Measurements from ENCODE around the gene QRICH1. TPM values are rescaled to one million over a fixed set of nuclear protein-coding genes. Genes with fewer than 3 reads are reported as not detected.
A peak's percentile ranks its signal among the peaks of the same experiment; 100 is the strongest.

The QRICH1 gene
- total RNA-seq, 4 donors from 2014 or later = 69.0 to 140 (median 104) TPM

GRCh38 chr3:49025005-49025792, 68.7 kb downstream of the QRICH1 start:
- Histone ChIP-seq H3K9me3 (no peaks in the 10 kb centered on the region), H3K36me3 (no peaks in the 10 kb centered on the region), H3K4me1 (peaks cover 5% of the 10 kb centered on the region in 2 donors), H3K27ac (no peak overlapping the region), H3K4me3 (no peak overlapping the region), H3K27me3 (no peaks in the 10 kb centered on the region)
- intact Hi-C loops (cut with DNase I; ENCODE audit: low total_unique reads) = no loop called here
- no peak for DNase-seq
- TF ChIP-seq CTCF (IDR thresholded peaks at IDR 0.05) (no peak), POLR2A (IDR thresholded peaks at IDR 0.05) (no peak)

DNA sequence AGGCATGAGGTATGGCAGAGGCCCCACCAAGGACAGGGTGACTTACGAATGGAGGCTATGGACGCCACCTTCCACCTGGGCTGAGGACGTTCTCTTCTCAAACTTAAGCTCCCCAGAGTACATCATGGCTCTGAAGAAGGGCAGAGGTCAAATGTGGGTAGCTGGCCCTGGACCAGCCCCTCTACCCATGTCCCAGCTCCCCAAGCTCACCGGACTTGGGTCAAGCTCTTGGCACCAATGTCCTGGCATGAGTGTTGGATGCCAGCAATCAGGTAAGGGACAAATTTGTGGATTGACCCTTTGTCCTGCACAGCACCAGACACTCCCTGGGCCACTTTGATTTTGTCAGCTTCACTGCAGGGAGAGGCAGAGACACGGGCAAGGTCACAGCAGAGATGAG, 69.4 kb downstream of the QRICH1 start:
- Histone ChIP-seq H3K36me3 (no peaks in the 10 kb centered on the region), H3K4me3 (no peak overlapping the region), H3K27ac (no peak overlapping the region), H3K27me3 (no peaks in the 10 kb centered on the region), H3K9me3 (no peaks in the 10 kb centered on the region), H3K4me1 (peaks cover 5% of the 10 kb centered on the region in 2 donors)
- intact Hi-C loops (cut with DNase I; ENCODE audit: low total_unique reads) = no loop called here
- DNase-seq = no peak
- TF ChIP-seq POLR2A (IDR thresholded peaks at IDR 0.05) = no peak
- TF ChIP-seq CTCF (IDR thresholded peaks at IDR 0.05) = no peak

DNA sequence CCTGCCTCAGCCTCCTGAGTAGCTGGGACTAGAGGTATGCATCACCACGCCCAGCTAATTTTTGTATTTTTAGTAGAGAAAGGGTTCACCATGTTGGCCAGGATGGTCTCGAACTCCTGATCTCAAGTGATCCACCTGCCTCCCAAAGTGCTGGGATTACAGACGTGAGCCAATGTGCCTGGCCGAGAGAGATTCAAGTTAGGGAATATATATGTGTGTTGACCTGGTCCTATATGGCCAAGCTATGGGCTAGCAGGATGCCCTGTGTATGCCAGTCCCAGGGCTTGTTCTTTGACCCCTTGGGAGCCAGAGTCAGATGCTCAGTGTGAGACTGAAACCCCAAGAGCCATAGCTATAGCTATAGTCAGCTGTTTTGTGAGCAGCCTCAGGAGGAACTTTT, 70.1 kb downstream of the QRICH1 start:
- TF ChIP-seq POLR2A (IDR thresholded peaks at IDR 0.05) (no peak), CTCF (IDR thresholded peaks at IDR 0.05) (no peak)

GRCh38 chr3:49022688-49023171, 71.1 kb downstream of the QRICH1 start:
- no peaks in the 10 kb centered on the region for H3K27me3 ChIP-seq
- no peaks in the 10 kb centered on the region for H3K36me3 ChIP-seq
- intact Hi-C loops (cut with DNase I; ENCODE audit: low total_unique reads) = no loop called here
- H3K9me3 ChIP-seq = no peaks in the 10 kb centered on the region
- DNase-seq = no peak
- H3K27ac ChIP-seq = peak overlapping the region; percentile 98 to 100
- H3K4me1 ChIP-seq = peaks cover 0 to 8% of the 10 kb centered on the region in 2 donors
- TF ChIP-seq CTCF (IDR thresholded peaks at IDR 0.05) = no peak
- no peak for TF ChIP-seq POLR2A (IDR thresholded peaks at IDR 0.05)
- H3K4me3 ChIP-seq = peak overlapping the region; percentile 89 to 93

More for the DNA sequence above, 70.1 kb downstream of the QRICH1 start:
- DNase-seq = no peak
- Histone ChIP-seq H3K4me3 (no peak overlapping the region), H3K9me3 (no peaks in the 10 kb centered on the region), H3K27me3 (no peaks in the 10 kb centered on the region), H3K27ac (no peak overlapping the region), H3K4me1 (peaks cover 5 to 9% of the 10 kb centered on the region in 2 donors), H3K36me3 (no peaks in the 10 kb centered on the region)
- intact Hi-C loops (cut with DNase I; ENCODE audit: low total_unique reads) = no loop called here

All from uterus (tissue), 4 donors.